Measurements from ENCODE around the gene PPFIA2.

The PPFIA2 gene

DNA sequence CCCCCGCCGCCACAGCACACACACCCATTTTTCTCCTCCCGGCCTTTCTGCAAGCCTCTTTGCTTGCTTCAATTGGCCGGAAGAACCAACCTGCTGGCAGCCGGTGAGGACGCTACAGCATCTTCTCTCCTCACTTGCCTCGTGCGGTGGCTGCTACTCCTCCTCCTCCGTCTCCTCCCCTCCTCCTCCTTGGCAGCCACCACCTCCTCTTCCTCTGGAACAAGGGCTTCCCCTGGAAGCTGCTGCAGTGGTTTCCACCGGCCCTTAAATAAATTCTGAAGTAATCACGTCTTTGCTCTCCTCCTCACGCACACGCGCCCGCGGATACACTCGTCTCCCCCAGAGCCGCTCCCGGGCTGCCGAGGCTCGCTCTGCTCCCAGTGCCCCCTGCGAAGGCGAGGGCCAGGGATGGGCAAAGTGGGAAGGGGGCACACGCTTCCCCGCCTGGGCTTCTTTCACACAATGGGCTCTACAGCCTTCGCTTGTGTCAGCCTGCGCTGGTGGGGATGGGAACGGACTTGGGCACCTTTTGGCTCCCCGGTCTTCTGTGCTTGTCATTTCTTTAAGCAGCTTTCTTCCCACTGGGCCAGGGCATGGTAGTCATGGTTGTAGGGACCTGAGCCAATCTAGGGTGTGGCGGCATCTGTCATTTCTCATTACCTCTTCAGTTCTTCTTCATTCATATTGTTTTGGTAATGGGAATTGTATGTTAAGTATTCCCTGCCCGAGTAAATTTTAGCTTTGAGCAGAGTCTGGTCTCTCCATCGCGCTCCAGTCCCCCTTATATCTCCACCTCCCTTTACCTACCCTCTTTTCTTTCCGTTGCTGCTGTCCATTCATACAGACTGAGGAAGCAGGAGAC lies at the start of gene PPFIA2:
Gene PPFIA2, minus strand, starts transcription at position 161 of the 862 bp plus-strand sequence.
- DNase-seq: peak; percentile 30

DNA sequence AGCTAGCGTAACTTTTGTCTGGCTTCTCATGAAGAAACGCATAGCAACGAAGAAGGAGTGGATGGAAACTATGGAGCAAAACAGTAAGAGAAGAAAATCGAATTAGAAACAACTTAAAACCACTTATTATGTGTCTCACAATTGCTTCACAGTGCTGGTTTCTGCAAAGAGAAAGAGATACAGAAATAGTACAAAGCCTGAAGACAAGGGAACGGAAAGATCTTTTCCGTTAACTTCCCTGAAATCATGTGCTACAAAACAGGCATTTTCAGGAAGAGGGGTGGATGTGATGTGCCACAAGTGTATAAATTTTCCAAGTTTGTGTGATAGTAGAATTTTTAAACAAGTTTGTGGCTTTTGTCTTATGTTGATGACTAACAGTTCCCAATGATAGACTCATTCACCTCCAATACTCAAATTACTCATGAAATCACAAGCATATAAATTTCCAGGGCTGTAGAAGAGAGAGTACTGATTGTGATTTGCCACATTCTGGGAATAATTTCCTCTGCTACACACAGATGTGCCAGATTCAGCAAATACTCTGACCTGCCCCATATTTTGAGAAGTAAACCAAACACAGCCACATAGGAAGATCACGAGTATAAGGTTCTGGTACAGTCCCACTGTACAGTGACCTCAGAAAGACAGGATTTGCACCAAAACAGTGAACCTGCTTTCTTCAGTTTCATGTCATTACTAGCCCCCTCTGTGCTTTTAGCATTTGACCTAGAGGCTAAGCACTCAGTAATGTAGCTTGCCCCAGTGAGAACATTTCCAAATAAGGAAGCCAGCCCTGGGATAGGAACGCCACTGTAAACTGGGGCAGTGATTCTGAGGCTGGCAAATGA lies 41.4 kb upstream of the PPFIA2 start:
- peak; percentile 10 for DNase-seq

- no peak for DNase-seq
These were observed 39.1 kb upstream of the PPFIA2 start for GRCh38 chr12:81798294-81798693.

- no peak for DNase-seq
These were observed 38.0 kb upstream of the PPFIA2 start for GRCh38 chr12:81797100-81797499.

- DNase-seq: no peak
These were observed 33.5 kb upstream of the PPFIA2 start for GRCh38 chr12:81792666-81793065.

- DNase-seq: no peak
These were observed 20.1 kb upstream of the PPFIA2 start for GRCh38 chr12:81779216-81779615.

DNA sequence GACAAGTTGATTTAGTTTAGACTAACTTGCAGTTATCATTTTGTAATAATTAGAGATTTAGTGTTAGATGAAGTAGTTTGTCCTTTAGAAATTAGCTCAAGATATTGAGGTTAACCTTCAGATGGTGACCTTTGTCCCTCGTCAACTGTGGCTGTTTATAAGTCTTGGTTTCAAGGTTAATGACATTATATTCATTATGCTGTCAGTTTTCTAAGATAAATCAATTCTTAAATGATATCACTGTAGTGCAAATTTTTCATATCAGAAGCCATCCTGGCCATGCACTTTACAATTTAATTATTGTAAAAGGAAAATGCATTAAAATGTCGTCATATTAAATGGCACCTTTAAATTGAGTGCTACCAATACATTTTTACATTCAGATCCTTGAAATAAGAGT lies 19.6 kb upstream of the PPFIA2 start:
- DNase-seq: no peak

DNA sequence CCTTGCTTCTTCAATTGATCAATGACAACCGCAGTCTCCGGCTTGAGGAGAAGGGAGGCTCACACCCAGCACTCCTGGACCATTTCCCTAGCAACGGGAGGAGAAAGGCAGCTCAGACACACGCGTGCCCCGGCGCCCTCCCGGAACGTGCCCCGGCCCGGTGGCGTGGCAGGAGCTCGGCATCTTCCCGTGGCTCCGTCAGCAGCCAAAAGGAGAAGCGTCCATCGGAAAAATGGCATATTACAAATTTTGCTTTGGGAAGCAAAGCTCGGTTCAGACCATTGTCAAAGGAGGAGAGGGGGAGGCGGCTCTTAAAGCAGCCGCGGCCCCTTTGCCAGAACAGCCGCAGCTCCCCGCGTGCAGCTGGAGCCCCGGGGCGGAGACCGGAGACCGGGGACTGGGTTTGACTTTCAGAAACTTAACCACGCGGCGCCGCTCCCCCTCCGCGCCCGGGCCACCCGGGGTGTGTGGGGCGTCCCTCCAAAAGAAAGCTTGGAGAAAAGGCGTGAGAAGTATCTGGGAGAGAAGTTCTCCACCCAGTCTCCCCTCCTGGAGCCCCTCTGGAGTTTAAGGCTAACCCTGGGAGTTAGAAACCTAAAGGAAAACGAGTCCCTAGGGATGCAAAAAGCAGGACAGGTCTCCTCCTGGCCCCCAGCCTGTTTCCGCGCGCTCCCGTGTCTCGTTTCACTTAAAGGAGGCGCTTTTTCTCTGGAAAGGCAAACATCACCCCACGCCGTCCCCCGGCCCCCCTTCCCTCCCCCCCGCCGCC lies 545 bp downstream of the PPFIA2 start:
- peak; percentile 11 for DNase-seq

GRCh38 chr12:81757731-81758365 lies 1.3 kb downstream of the PPFIA2 start:
- DNase-seq: no peak

GRCh38 chr12:81729781-81730180 lies 29.4 kb downstream of the PPFIA2 start:
- no peak for DNase-seq

DNA sequence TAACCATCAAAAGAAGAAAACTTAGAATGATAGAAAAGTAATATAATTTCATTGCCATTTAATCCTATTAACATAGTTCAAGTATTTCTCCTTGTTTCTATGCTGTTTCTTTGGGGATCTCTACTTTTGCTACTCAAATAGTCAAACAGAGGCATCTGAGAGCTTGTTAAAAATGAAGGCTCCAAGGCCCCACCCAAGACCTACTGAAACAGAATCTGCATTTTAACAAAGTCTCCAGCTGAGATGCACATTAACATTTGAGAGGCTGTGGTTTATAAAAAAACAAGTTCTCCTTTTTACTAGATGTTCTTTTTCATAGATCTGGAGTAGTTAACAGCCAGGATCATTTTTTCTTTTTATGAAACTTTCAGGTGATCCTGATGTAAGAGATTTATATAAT lies 31.8 kb downstream of the PPFIA2 start:
- DNase-seq: no peak

DNA sequence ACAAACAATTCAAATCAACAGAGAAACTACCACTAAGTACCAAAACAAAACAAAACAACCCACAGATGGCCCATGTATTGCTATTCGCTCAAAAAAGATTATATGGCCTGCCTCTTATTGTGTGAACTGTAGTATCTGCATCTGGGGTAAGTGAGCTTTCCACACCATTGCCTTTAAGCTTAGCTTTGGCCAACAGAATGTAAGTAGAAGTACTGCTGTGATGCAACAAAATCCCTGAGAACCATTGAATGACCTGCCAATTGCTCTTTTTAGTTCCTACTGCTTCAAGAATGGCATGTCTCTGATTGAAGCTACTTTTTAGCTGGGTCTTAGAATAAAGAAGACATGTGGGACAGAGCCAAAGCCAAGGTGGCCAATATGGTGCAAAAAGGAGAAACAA lies 32.5 kb downstream of the PPFIA2 start:
- no peak for DNase-seq

DNA sequence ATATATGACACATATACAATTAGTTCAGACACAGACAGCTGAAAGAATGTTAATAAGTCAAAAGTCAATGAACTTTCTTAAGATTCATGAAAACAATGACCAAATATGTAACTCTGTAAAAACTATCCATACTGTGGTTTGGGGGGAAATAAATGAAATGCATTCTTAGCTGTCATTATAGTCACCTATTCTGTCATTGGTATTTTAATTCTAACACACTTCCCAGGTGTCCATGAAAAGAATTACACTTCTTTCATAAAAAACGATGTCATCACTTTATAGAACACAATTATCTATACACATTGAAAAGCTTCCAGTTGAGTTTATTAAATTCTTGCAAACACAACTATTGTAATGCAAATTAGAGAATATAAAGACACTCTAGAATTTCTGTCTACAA lies 35.8 kb downstream of the PPFIA2 start:
- no peak for DNase-seq

- DNase-seq: no peak
These were observed 37.1 kb downstream of the PPFIA2 start for GRCh38 chr12:81722004-81722403.

GRCh38 chr12:81718616-81719015 lies 40.5 kb downstream of the PPFIA2 start:
- DNase-seq: no peak

DNA sequence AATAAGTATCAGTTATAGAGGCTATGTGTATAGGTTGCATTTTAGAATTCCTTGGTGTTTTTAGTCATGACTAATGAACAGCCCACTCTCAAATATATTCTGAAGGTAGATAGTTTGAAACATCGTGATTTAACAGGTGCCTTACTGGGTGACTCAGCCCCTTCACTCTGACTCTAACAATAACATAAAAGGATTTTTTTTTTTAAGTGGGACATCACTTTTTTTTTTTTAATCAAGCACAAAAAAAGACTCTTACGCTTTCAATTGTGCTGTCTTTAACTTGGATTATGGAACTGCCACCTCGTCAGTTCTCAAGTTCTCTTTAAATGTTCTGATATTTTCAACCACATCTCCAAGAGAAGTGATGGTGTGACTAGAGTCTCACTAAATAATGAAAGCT lies 46.6 kb downstream of the PPFIA2 start:
- DNase-seq: no peak

DNA sequence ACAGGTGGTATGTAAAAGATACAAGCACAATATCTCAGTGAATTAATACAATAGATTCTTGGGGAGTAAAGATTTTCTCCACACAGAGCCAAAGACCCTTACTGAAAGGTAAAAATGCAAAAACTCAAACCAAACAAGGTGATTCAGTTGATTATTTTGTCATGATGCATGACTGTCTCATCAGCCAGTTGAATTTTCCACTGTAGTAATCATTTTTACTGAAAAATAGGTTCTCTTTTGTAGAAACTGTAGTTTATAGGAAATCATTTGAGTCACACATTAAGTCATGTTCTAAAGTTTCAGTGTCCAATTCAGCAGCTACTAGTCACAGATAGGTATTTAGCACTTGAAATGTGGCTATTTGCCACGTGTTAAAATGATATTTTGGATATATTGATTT lies 53.6 kb downstream of the PPFIA2 start:
- no peak for DNase-seq

GRCh38 chr12:81699551-81699950 lies 59.6 kb downstream of the PPFIA2 start:
- no peak for DNase-seq

- no peak for DNase-seq
These were observed 67.1 kb downstream of the PPFIA2 start for GRCh38 chr12:81692008-81692407.

DNA sequence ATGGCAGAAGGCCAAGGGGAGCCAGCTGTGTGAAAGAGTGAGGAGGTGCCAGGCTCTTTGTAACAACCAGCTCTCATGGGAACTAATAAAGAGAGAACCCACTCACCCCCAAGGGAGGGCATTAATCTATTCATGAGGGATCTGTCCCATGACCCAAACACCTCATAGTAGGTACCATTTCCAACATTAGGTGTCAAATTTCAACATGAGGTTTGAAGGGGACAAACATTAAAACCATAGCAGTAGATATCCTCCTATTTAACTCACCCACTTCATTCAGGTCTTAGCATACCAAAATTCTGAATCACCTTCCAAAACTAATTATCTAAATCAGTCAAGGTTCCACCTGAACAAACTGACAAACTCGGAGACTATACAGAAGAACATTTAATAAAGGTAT lies 75.3 kb downstream of the PPFIA2 start:
- DNase-seq: no peak

- DNase-seq: no peak
These were observed 79.5 kb downstream of the PPFIA2 start for GRCh38 chr12:81679614-81680013.

GRCh38 chr12:81670759-81671158 lies 88.4 kb downstream of the PPFIA2 start:
- DNase-seq: no peak

- DNase-seq: peak; percentile 78
These were observed 90.7 kb downstream of the PPFIA2 start for GRCh38 chr12:81668475-81668874.

Measured in activated CD4-positive, alpha-beta T cell treated with anti-CD3 and anti-CD28 coated beads, Interleukin-2, amount 50 U/mL, for 16 hours (primary cell).